Inflammatory macrophage treated with lipopolysaccharide for 4 hours (primary cell): ENCODE results near the gene TNXB.
"Not testable (repeated sequence)": the region's sequence is repeated elsewhere in the genome, so short reads cannot be mapped to it uniquely, and the experiment has no call there.

Source experiments
- DNase-seq: peaks from one replicate; pipeline ENCODE4 v3.0.0-alpha.2; 2020

TNXB gene

GRCh38 chr6:32109114-32109764, at the start of gene TNXB:
Gene TNXB, minus strand, starts transcription at chr6:32109338. Its CDS starts 11,140 bp downstream, at chr6:32098198.
- no peak for DNase-seq

GRCh38 chr6:32158052-32158451, 48.9 kb upstream of the TNXB start:
- DNase-seq, result no peak

GRCh38 chr6:32156891-32157290, 47.8 kb upstream of the TNXB start:
- no peak for DNase-seq

GRCh38 chr6:32154514-32155161, 45.5 kb upstream of the TNXB start:
- peak; percentile 27 for DNase-seq

- no peak for DNase-seq
These were observed 44.7 kb upstream of the TNXB start, which contains the start of gene PPT2 for GRCh38 chr6:32153564-32154513. Gene PPT2, plus strand, starts transcription at chr6:32154141. Its CDS starts 454 bp downstream, at chr6:32154595.

- DNase-seq, result no peak
These were observed 43.8 kb upstream of the TNXB start for GRCh38 chr6:32152769-32153563.

- DNase-seq, result no peak
These were observed 43.0 kb upstream of the TNXB start, which contains the start of gene PRRT1 for GRCh38 chr6:32151863-32152768. Gene PRRT1, minus strand, starts transcription at chr6:32151939. Its CDS starts 112 bp downstream, at chr6:32151827.

- no peak for DNase-seq
These were observed 42.2 kb upstream of the TNXB start for GRCh38 chr6:32151181-32151862.

- no peak for DNase-seq
These were observed 41.1 kb upstream of the TNXB start for GRCh38 chr6:32149932-32150870.

GRCh38 chr6:32149092-32149755, 40.1 kb upstream of the TNXB start:
- DNase-seq, result no peak

GRCh38 chr6:32148289-32149091, 39.4 kb upstream of the TNXB start:
- peak; percentile 84 for DNase-seq

GRCh38 chr6:32147401-32148132, 38.4 kb upstream of the TNXB start:
- DNase-seq, result no peak

- no peak for DNase-seq
These were observed 37.5 kb upstream of the TNXB start for GRCh38 chr6:32146687-32147086.

- no peak for DNase-seq
These were observed 37.1 kb upstream of the TNXB start for GRCh38 chr6:32146287-32146686.

GRCh38 chr6:32144238-32144637, 35.1 kb upstream of the TNXB start:
- DNase-seq, result not testable (repeated sequence)

- DNase-seq, result no peak
These were observed 31.4 kb upstream of the TNXB start for GRCh38 chr6:32140420-32141046.

- no peak for DNase-seq
These were observed 30.5 kb upstream of the TNXB start for GRCh38 chr6:32139590-32139989.
